Measurements from ENCODE around the gene STAC3. TPM values are rescaled to one million over a fixed set of nuclear protein-coding genes. Genes with fewer than 3 reads are reported as not detected.

STAC3 gene
- total and polyA plus RNA-seq, 4 donors: 0.19 to 1.3 (median 0.96) TPM

GRCh38 chr12:57221169-57221917 is 29.6 kb downstream of the STAC3 start:
- H3K4me1 ChIP-seq (ENCODE audit: control insufficient read depth in 4 of 4, insufficient read depth in 4 of 4, low read length in 3 of 4): peaks cover 5 to 18% (median 9%) of the 10 kb centered on the region in 4 donors
- no peak for DNase-seq (ENCODE audit: low spot score)
- no peak overlapping the region for H3K9ac ChIP-seq (ENCODE audit: low read depth in 1 of 2, low read length in 2 of 2)
- H3K4me3 ChIP-seq (ENCODE audit: low read depth in 1 of 3, low read length in 3 of 3): no peak overlapping the region
- WGBS: 10% methylated on average over 24 of the region's 24 CpGs
- no peak overlapping the region for H3K27ac ChIP-seq (ENCODE audit: low read depth in 1 of 2, low read length in 2 of 2)
- no peak for TF ChIP-seq RAD21 (IDR thresholded peaks at IDR 0.05)
- no peak for TF ChIP-seq FOXA2 (IDR thresholded peaks at IDR 0.05)
- no peak for TF ChIP-seq ZBTB33 (IDR thresholded peaks at IDR 0.05)
- TF ChIP-seq NR2F2 (IDR thresholded peaks at IDR 0.05): no peak
- TF ChIP-seq HNF4A (conservative IDR thresholded peaks at IDR 0.05): no peak
- TF ChIP-seq JUND (IDR thresholded peaks at IDR 0.05): no peak
- TF ChIP-seq RXRA (IDR thresholded peaks at IDR 0.05): no peak
- TF ChIP-seq CTCF (IDR thresholded peaks at IDR 0.05; ENCODE audit: low read depth, low read length, missing input control): no peak
- TF ChIP-seq SP1 (IDR thresholded peaks at IDR 0.05): no peak
- TF ChIP-seq REST (IDR thresholded peaks at IDR 0.05): no peak
- no peak for TF ChIP-seq GABPA (IDR thresholded peaks at IDR 0.05 in 1 of 2, conservative IDR thresholded peaks at IDR 0.05 in 1 of 2)
- TF ChIP-seq HNF4G (IDR thresholded peaks at IDR 0.05): no peak
- H3K36me3 ChIP-seq (ENCODE audit: control insufficient read depth in 4 of 4, insufficient read depth in 3 of 4, low read depth in 1 of 4, low read length in 3 of 4): no peaks in the 10 kb centered on the region
- H3K9me3 ChIP-seq (ENCODE audit: control insufficient read depth in 4 of 4, low read length in 3 of 4): no peaks in the 10 kb centered on the region
- peaks cover 0 to 26% (median 17%) of the 10 kb centered on the region in 4 donors for H3K27me3 ChIP-seq (ENCODE audit: control insufficient read depth in 4 of 4, insufficient read depth in 4 of 4, low read length in 3 of 4)

- Histone ChIP-seq H3K4me3 (ENCODE audit: low read depth in 1 of 3, low read length in 3 of 3) (no peak overlapping the region), H3K27me3 (ENCODE audit: control insufficient read depth in 4 of 4, insufficient read depth in 4 of 4, low read length in 3 of 4) (peaks cover 0 to 26% (median 17%) of the 10 kb centered on the region in 4 donors), H3K4me1 (ENCODE audit: control insufficient read depth in 4 of 4, insufficient read depth in 4 of 4, low read length in 3 of 4) (peaks cover 5 to 22% (median 12%) of the 10 kb centered on the region in 4 donors), H3K27ac (ENCODE audit: low read depth in 1 of 2, low read length in 2 of 2) (no peak overlapping the region), H3K36me3 (ENCODE audit: control insufficient read depth in 4 of 4, insufficient read depth in 3 of 4, low read depth in 1 of 4, low read length in 3 of 4) (no peaks in the 10 kb centered on the region), H3K9me3 (ENCODE audit: control insufficient read depth in 4 of 4, low read length in 3 of 4) (no peaks in the 10 kb centered on the region), H3K9ac (ENCODE audit: low read depth in 1 of 2, low read length in 2 of 2) (no peak overlapping the region)
- no peak for DNase-seq (ENCODE audit: low spot score)
- WGBS: 43% methylated on average over 1 of the region's 1 CpG
- TF ChIP-seq ATF3 (IDR thresholded peaks at IDR 0.05) (no peak), NR2F2 (IDR thresholded peaks at IDR 0.05) (no peak), HNF4G (IDR thresholded peaks at IDR 0.05) (no peak), HNF4A (conservative IDR thresholded peaks at IDR 0.05) (no peak), MAX (IDR thresholded peaks at IDR 0.05) (no peak), FOXA2 (IDR thresholded peaks at IDR 0.05) (no peak), TAF1 (conservative IDR thresholded peaks at IDR 0.05) (no peak), GABPA (IDR thresholded peaks at IDR 0.05 in 1 of 2, conservative IDR thresholded peaks at IDR 0.05 in 1 of 2) (no peak), REST (IDR thresholded peaks at IDR 0.05) (no peak), ZBTB33 (IDR thresholded peaks at IDR 0.05) (no peak), YY1 (IDR thresholded peaks at IDR 0.05) (no peak), FOXA1 (IDR thresholded peaks at IDR 0.05) (no peak)
Measured at GRCh38 chr12:57220770-57221168, 30.2 kb downstream of the STAC3 start.
